GM21381 (cell line): ENCODE data around the gene C6orf62.
"Not testable (repeated sequence)": the region's sequence is repeated elsewhere in the genome, so short reads cannot be mapped to it uniquely, and the experiment has no call there.

Source experiments
- ATAC-seq: cut with Tn5 transposase; IDR thresholded peaks from one replicate; pipeline ENCODE4 v1.9.1; 2021; ENCODE audit warnings: mild to moderate bottlenecking, moderate library complexity; ENCODE audit not compliant: unreplicated experiment

C6orf62 gene

GRCh38 chr6:24702720-24703282 is 16.2 kb downstream of the C6orf62 start:
- ATAC-seq, result no peak

- no peak for ATAC-seq
Measured at GRCh38 chr6:24699521-24700359, 19.2 kb downstream of the C6orf62 start.

- no peak for ATAC-seq
Measured at GRCh38 chr6:24696097-24696496, 22.9 kb downstream of the C6orf62 start.

- ATAC-seq, result not testable (repeated sequence)
Measured at GRCh38 chr6:24695635-24696034, 23.3 kb downstream of the C6orf62 start.

- ATAC-seq, result peak; percentile 65
Measured at GRCh38 chr6:24694198-24694597, 24.8 kb downstream of the C6orf62 start.

- no peak for ATAC-seq
Measured at GRCh38 chr6:24692848-24693592, 25.9 kb downstream of the C6orf62 start.

- no peak for ATAC-seq
Measured at GRCh38 chr6:24692415-24692814, 26.5 kb downstream of the C6orf62 start.

- ATAC-seq, result no peak
Measured at GRCh38 chr6:24692003-24692402, 27.0 kb downstream of the C6orf62 start.

- no peak for ATAC-seq
Measured at GRCh38 chr6:24691550-24691949, 27.4 kb downstream of the C6orf62 start.

GRCh38 chr6:24690593-24690992 is 28.4 kb downstream of the C6orf62 start:
- ATAC-seq, result no peak

GRCh38 chr6:24689964-24690363 is 29.0 kb downstream of the C6orf62 start:
- no peak for ATAC-seq

- no peak for ATAC-seq
Measured at GRCh38 chr6:24686946-24687345, 32.0 kb downstream of the C6orf62 start.

GRCh38 chr6:24686408-24686807 is 32.5 kb downstream of the C6orf62 start:
- no peak for ATAC-seq

- ATAC-seq, result no peak
Measured at GRCh38 chr6:24683297-24684296, 35.4 kb downstream of the C6orf62 start.

GRCh38 chr6:24680582-24680981 is 38.4 kb downstream of the C6orf62 start:
- ATAC-seq, result no peak

GRCh38 chr6:24678792-24679352 is 40.1 kb downstream of the C6orf62 start:
- ATAC-seq, result not testable (repeated sequence)

- ATAC-seq, result no peak
Measured at GRCh38 chr6:24673625-24674024, 45.3 kb downstream of the C6orf62 start.

- no peak for ATAC-seq
Measured at GRCh38 chr6:24672620-24673182, 46.3 kb downstream of the C6orf62 start.

- not testable (repeated sequence) for ATAC-seq
Measured at GRCh38 chr6:24671077-24671476, 47.9 kb downstream of the C6orf62 start.

- ATAC-seq, result not testable (repeated sequence)
Measured at GRCh38 chr6:24670492-24670891, 48.5 kb downstream of the C6orf62 start.
